CD4-positive, alpha-beta T cell treated with Interleukin-4 for 4 hours (primary cell): ENCODE measurements around the gene C11orf24.
"Not testable (repeated sequence)": the region's sequence is repeated elsewhere in the genome, so short reads cannot be mapped to it uniquely, and the experiment has no call there.

Source experiments
- DNase-seq: peaks from one replicate; pipeline ENCODE4 v3.0.0-alpha.2; 2020

C11orf24 gene

GRCh38 chr11:68298659-68299516 is 27.1 kb upstream of the C11orf24 start:
- DNase-seq: no peak

DNA sequence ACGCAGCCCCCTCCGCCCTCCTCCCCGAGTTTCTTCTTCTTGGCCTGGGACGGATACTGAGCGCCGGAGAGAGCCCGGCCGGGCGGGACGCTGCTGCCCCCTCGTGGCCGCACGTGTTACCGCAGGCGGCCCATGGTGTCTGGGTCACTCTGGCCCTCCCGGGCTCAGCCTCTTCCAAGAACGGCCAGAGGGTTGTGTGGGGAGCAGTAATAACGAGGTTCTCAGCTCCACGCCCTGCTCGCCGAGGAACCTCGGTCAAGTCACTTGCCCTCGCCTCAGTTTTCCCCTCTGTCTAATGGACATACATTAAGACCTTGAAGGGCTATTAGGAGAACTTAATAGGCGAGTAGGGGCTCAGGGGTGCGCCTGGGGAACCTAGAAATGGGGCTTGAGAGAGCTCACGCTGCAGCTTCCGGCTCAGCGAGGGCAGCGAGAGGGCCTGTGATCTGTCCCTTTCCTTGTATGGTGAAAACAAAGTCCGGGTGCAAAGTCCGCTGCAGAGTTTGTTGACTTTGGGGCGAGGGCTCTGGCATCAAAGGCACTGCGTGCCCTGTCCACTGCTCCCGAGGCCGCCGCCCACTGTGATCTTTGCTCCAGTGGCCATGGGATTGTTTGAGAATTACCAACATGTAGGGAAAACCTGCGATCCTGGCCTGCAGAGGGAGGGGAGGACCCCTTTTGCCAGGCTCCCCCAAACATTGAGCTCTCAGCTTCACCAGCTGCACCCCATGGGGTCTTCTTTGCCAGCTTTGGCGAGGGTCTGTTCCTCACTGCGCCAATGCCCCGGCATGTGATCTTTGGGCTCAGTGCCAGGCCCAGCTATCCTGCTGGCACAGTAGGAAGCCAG is 26.3 kb upstream of the C11orf24 start:
- peak; percentile 58 for DNase-seq

- DNase-seq: no peak
Measured at GRCh38 chr11:68297494-68297811, 25.7 kb upstream of the C11orf24 start.

GRCh38 chr11:68297052-68297378 is 25.2 kb upstream of the C11orf24 start:
- DNase-seq: no peak

DNA sequence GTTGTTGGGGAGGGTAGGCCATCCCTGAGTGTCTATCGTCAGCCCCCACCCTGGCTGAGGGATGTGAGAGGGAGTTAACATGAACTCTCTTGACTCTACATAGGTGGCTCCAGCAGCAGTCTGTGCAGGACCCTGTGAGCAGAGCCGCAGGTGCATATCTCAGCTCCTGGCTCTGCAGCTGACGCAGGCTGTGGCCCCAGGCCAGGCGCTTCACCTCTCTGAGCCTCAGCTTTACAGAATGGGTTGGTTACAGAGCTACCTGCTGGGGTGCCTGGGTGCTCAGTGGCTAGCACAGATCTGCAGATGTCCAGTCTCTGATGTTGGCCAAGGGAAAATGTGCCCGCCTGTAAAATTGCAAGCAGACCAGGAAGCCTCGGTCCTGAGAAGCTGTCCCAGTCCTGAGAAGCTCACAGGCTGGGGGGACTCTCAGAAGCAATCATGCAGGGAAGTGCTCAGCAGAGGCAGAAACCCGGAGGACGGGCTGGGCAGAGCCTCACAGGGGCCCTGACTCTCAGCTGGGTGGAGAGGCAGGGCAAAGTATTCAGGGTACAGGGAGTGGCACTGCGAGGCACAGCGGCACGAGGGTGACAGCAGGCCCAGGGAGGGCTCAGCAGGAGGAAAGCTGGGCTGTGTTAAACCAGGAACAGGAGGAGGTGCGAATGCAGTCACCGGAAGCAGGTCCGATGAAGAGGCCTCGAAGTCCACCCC is 24.7 kb upstream of the C11orf24 start:
- no peak for DNase-seq

DNA sequence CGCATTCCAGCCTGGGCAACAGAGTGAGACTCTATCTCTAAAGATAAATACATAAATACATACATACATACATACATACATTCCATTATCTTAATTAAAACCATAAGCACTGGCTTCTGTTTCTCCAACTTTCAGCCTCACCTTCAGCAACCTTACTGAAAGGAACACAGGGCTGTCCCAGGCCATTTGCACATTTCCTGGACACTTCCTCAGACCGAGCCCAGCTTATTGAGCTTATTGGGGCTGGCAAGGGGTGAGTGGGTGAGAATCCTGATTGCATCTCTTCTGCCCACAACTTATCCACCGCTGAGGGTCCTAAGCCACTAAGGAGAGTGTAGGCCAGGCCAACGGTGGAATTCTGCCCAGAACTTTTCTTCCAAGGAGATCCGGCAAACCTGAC is 24.2 kb upstream of the C11orf24 start:
- no peak for DNase-seq

DNA sequence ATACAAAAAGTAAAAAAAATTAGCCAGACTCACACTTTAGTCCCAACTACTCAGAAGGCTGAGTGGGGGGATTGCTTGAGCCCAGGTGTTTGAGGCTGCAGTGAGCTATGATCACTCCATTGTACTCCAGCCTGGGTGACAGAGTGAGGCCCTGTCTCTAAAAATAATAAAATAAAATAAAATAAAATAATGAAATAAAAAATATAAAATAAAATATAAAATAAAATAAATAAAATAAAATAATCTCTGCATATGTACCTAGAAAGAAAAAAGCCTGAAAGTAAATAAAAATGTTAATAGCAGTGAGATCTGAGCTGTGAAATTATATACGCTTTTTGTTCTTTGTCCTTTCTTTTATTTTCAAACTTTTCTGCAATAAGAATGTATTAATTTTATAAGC is 23.5 kb upstream of the C11orf24 start:
- DNase-seq: no peak

GRCh38 chr11:68293708-68294107 is 21.9 kb upstream of the C11orf24 start:
- no peak for DNase-seq

- no peak for DNase-seq
Measured at GRCh38 chr11:68289456-68289855, 17.7 kb upstream of the C11orf24 start.

GRCh38 chr11:68287419-68287818 is 15.6 kb upstream of the C11orf24 start:
- DNase-seq: no peak

- not testable (repeated sequence) for DNase-seq
Measured at GRCh38 chr11:68284588-68284987, 12.8 kb upstream of the C11orf24 start.

GRCh38 chr11:68282861-68283230 is 11.1 kb upstream of the C11orf24 start:
- DNase-seq: no peak

- DNase-seq: peak; percentile 28
Measured at GRCh38 chr11:68282141-68282860, 10.5 kb upstream of the C11orf24 start.

GRCh38 chr11:68279676-68280075 is 7.9 kb upstream of the C11orf24 start:
- DNase-seq: no peak

DNA sequence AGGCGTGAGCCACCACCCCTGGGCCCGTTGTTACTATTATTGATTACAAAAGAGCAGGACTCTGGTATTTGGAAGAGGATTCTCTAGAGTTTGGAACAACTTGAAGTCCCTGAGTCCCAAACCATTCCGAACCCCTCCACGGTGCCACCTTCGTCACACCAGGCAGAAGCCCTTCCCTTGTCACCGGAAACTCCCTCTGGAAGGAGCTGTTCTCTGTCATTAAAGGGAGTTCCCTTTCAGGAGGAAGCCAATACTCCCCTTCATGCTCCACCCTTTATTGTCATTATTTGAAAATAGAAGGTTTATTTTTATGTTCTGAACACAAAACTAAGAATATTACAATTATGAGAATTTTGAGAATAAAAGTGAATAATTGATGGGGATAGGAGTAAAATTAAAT is 5.1 kb upstream of the C11orf24 start:
- DNase-seq: no peak

- DNase-seq: no peak
Measured at GRCh38 chr11:68275721-68276507, 4.1 kb upstream of the C11orf24 start.

DNA sequence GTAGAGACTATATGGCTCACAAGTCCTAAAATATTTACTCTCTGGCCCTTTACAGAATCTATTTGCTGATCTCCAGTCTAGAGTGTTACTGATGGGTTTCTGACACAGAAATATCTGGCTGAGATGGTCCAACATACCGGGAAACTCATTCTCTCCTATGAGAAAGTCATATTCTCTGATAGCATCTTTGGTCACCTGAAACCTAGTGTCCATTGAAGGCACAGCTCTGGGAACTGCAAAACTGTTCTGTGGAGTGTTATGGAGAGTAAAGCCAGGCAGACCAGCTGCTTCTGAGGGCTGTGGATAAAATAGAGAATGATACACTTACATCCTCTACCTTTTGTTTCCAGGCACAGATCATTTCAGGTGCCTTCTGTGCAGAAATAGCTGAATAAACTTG is 2.5 kb upstream of the C11orf24 start:
- DNase-seq: no peak

DNA sequence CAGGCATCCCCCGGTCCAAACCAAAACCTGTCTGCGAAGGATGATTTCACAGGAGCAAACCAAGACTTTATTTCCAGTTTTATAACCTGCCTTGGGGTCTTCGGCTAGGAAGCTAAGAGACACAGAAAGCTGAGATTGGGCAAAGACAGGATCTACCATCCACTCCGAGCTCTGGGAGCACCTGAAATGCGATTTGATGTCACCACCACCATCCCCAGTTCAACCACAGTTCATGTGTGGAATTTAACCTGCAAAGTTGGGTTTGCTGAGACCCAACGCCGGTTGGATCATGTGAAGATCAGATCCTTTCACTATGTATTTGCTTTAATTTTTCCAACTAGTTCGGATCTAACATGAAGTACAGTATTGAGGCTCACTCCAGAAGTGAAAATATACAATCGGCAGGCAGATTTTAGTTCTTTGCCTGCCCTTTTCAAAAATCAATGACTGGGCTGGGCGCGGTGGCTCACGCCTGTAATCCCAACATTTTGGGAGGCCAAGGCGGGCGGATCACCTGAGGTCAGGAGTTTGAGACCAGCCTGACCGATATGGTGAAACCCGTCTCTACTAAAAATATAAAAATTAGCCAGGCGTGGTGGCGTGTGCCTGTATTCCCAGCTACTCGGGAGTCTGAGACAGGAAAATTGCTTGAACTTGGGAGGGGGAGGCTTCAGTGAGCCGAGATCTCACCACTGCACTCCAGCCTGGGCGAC is 1.4 kb upstream of the C11orf24 start:
- DNase-seq: no peak

DNA sequence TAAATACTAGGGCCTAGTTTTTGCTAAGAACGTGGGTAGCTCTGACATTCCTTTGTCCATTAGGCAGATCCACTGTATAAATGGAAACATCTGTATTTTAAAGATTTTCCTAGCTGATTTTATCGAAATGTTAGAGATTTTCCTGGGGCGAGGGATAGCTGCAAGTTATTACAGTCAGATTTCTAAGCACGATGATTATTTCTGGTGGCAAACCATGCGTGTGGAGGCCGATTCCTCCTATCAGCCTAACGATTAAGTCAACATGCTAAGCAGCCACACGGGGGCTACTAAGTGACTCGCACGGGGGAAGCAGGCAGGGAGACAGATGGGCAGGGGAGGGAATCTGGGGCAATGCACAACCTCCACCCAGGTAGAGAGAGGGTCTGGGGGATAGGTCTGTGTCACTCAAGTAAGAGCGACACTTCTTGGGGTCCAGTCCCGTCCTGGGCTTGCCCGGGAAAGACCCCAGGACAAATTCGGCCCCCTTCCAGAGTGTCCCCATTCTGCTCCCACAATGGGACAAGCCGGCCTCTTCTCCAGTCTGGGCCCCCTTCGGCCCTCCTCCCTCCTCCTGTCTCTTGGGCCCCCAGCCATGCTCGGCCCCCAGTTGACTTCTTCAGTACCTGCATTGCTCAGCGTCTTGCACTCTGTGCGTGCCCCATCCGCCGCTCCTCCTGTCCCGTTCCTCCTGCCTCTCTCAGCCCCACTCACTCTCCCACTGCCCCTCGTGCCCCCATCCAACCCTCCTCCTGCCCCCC is 571 bp downstream of the C11orf24 start:
- DNase-seq: peak; percentile 55

- DNase-seq: no peak
Measured at GRCh38 chr11:68270196-68271022, 1.4 kb downstream of the C11orf24 start.
